ENCODE results near the gene TCP11L1.
"Not testable (repeated sequence)": the region's sequence is repeated elsewhere in the genome, so short reads cannot be mapped to it uniquely, and the experiment has no call there.

DNA sequence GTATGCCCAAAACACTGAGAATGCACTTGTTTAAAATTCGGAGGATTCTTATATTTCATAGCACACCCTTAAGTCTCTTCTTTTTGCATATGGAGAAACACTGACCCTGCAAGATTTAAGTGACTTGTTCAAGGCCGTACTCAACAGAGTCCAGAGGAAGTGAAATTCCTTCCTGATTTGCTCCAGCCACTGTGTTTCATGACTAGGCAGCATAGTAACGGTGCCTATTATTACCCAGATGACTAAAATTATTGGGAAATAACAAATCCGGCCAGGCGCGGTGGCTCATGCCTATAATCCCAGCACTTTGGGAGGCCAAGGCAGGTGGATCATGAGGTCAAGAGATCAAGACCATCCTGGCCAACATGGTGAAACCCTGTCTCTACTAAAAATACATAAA, 9.3 kb downstream of the TCP11L1 start:
- TF ChIP-seq, protein P1, sequence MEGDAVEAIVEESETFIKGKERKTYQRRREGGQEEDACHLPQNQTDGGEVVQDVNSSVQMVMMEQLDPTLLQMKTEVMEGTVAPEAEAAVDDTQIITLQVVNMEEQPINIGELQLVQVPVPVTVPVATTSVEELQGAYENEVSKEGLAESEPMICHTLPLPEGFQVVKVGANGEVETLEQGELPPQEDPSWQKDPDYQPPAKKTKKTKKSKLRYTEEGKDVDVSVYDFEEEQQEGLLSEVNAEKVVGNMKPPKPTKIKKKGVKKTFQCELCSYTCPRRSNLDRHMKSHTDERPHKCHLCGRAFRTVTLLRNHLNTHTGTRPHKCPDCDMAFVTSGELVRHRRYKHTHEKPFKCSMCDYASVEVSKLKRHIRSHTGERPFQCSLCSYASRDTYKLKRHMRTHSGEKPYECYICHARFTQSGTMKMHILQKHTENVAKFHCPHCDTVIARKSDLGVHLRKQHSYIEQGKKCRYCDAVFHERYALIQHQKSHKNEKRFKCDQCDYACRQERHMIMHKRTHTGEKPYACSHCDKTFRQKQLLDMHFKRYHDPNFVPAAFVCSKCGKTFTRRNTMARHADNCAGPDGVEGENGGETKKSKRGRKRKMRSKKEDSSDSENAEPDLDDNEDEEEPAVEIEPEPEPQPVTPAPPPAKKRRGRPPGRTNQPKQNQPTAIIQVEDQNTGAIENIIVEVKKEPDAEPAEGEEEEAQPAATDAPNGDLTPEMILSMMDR (conservative IDR thresholded peaks at IDR 0.05; ENCODE audit: low read depth, low read length), result not testable (repeated sequence)
- not testable (repeated sequence) for TF ChIP-seq EZH2 (IDR thresholded peaks at IDR 0.05; ENCODE audit: low read length, unreplicated experiment)

Measured in PC-3 (cell line).